ENCODE measurements around the gene ZFHX3. TPM values are rescaled to one million over a fixed set of nuclear protein-coding genes. Genes with fewer than 3 reads are reported as not detected.

Gene ZFHX3
- polyA plus RNA-seq, 1 donor from 2014 or later, result 26.4 TPM

DNA sequence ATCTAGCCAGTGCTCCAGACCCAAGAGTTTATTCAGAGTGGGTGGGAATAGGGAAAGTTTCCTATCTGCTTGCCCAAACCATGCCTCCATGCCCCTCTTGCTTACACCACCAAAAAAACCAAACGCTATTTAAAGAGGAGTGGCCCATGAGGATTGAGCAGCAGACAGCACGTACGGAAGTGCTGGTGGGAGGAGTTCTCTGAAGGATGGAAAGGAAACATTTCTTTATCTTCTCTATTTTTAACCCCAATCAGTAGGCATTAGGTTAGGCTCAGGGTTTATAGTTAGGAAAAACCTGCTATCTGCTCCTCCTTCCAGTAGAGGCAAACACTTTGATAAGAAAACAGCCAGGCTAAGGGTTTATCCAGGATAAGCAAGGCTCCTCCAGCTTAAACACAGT lies 235.3 kb downstream of the ZFHX3 start:
- no peak overlapping the region for H2AFZ ChIP-seq (ENCODE audit: low read depth, low read length)
- peaks cover 7% of the 10 kb centered on the region for H3K36me3 ChIP-seq (ENCODE audit: insufficient read depth, low read length)
- H3K27ac ChIP-seq (ENCODE audit: low read length), result no peak overlapping the region
- H3K9me3 ChIP-seq (ENCODE audit: low read length), result no peaks in the 10 kb centered on the region
- peaks cover 69% of the 10 kb centered on the region for H3K79me2 ChIP-seq (replicated peaks; ENCODE audit: insufficient read depth, low read length)
- H3K9me2 ChIP-seq (ENCODE audit: insufficient read depth, low read length), result no peaks in the 10 kb centered on the region
- peaks cover 11% of the 10 kb centered on the region for H3F3A ChIP-seq (ENCODE audit: insufficient read depth, low read length, poor library complexity, severe bottlenecking)
- H4K20me1 ChIP-seq (ENCODE audit: insufficient read depth), result no peaks in the 10 kb centered on the region
- H3K4me3 ChIP-seq (ENCODE audit: low read length), result no peak overlapping the region
- H3K27me3 ChIP-seq (ENCODE audit: insufficient read depth, low read depth, low read length), result no peaks in the 10 kb centered on the region
- no peak overlapping the region for H3K9ac ChIP-seq (ENCODE audit: low read length)
- TF ChIP-seq EZH2 (IDR thresholded peaks at IDR 0.05; ENCODE audit: borderline replicate concordance, insufficient read depth, low read length, poor library complexity, severe bottlenecking) (no peak), EP300 (conservative IDR thresholded peaks at IDR 0.05; ENCODE audit: poor library complexity, severe bottlenecking) (no peak), POLR2AphosphoS5 (IDR thresholded peaks at IDR 0.05) (no peak), TAF1 (IDR thresholded peaks at IDR 0.05; ENCODE audit: low read depth) (no peak), RAD21 (conservative IDR thresholded peaks at IDR 0.05) (no peak), SMC3 (conservative IDR thresholded peaks at IDR 0.05; ENCODE audit: poor library complexity) (no peak), MXI1 (conservative IDR thresholded peaks at IDR 0.05; ENCODE audit: poor library complexity, severe bottlenecking) (no peak)
- TF ChIP-seq, protein P1, sequence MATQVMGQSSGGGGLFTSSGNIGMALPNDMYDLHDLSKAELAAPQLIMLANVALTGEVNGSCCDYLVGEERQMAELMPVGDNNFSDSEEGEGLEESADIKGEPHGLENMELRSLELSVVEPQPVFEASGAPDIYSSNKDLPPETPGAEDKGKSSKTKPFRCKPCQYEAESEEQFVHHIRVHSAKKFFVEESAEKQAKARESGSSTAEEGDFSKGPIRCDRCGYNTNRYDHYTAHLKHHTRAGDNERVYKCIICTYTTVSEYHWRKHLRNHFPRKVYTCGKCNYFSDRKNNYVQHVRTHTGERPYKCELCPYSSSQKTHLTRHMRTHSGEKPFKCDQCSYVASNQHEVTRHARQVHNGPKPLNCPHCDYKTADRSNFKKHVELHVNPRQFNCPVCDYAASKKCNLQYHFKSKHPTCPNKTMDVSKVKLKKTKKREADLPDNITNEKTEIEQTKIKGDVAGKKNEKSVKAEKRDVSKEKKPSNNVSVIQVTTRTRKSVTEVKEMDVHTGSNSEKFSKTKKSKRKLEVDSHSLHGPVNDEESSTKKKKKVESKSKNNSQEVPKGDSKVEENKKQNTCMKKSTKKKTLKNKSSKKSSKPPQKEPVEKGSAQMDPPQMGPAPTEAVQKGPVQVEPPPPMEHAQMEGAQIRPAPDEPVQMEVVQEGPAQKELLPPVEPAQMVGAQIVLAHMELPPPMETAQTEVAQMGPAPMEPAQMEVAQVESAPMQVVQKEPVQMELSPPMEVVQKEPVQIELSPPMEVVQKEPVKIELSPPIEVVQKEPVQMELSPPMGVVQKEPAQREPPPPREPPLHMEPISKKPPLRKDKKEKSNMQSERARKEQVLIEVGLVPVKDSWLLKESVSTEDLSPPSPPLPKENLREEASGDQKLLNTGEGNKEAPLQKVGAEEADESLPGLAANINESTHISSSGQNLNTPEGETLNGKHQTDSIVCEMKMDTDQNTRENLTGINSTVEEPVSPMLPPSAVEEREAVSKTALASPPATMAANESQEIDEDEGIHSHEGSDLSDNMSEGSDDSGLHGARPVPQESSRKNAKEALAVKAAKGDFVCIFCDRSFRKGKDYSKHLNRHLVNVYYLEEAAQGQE (IDR thresholded peaks at IDR 0.05; ENCODE audit: borderline replicate concordance), result no peak
- TF ChIP-seq, protein P2, sequence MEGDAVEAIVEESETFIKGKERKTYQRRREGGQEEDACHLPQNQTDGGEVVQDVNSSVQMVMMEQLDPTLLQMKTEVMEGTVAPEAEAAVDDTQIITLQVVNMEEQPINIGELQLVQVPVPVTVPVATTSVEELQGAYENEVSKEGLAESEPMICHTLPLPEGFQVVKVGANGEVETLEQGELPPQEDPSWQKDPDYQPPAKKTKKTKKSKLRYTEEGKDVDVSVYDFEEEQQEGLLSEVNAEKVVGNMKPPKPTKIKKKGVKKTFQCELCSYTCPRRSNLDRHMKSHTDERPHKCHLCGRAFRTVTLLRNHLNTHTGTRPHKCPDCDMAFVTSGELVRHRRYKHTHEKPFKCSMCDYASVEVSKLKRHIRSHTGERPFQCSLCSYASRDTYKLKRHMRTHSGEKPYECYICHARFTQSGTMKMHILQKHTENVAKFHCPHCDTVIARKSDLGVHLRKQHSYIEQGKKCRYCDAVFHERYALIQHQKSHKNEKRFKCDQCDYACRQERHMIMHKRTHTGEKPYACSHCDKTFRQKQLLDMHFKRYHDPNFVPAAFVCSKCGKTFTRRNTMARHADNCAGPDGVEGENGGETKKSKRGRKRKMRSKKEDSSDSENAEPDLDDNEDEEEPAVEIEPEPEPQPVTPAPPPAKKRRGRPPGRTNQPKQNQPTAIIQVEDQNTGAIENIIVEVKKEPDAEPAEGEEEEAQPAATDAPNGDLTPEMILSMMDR (IDR thresholded peaks at IDR 0.05; ENCODE audit: poor library complexity, severe bottlenecking), result no peak
- no peak overlapping the region for H3K4me2 ChIP-seq (ENCODE audit: low read length)

DNA sequence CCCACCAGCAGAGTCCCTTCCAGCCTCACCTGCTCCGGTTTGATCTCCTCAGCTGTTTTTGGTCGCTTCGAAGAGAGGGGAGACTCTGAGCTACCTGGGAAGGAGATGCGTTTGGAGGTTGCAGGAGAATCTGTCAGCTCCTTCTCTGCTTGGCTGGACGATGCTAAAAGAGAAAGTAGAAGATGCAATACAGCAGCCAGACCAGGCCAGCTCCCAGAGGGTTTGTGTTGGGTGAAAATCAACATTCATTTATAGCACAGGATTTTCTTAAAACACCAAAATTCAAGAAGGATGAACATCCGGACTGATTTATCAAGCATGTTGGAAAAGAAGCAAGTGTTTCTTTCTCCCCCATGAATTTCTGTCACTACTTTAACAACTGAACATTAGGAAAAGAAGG lies 236.1 kb downstream of the ZFHX3 start:
- Histone ChIP-seq H3K36me3 (ENCODE audit: insufficient read depth, low read length) (peaks cover 7% of the 10 kb centered on the region), H3K27ac (ENCODE audit: low read length) (no peak overlapping the region), H2AFZ (ENCODE audit: low read depth, low read length) (no peak overlapping the region), H3K27me3 (ENCODE audit: insufficient read depth, low read depth, low read length) (no peaks in the 10 kb centered on the region), H3K9me2 (ENCODE audit: insufficient read depth, low read length) (no peaks in the 10 kb centered on the region), H3K4me3 (ENCODE audit: low read length) (no peak overlapping the region), H4K20me1 (ENCODE audit: insufficient read depth) (no peaks in the 10 kb centered on the region), H3K9me3 (ENCODE audit: low read length) (no peaks in the 10 kb centered on the region), H3F3A (ENCODE audit: insufficient read depth, low read length, poor library complexity, severe bottlenecking) (peaks cover 8% of the 10 kb centered on the region), H3K9ac (ENCODE audit: low read length) (no peak overlapping the region), H3K4me2 (ENCODE audit: low read length) (no peak overlapping the region), H3K79me2 (replicated peaks; ENCODE audit: insufficient read depth, low read length) (peaks cover 61% of the 10 kb centered on the region)
- TF ChIP-seq EP300 (conservative IDR thresholded peaks at IDR 0.05; ENCODE audit: poor library complexity, severe bottlenecking) (no peak), MXI1 (conservative IDR thresholded peaks at IDR 0.05; ENCODE audit: poor library complexity, severe bottlenecking) (no peak), TAF1 (IDR thresholded peaks at IDR 0.05; ENCODE audit: low read depth) (no peak), RAD21 (conservative IDR thresholded peaks at IDR 0.05) (no peak), POLR2AphosphoS5 (IDR thresholded peaks at IDR 0.05) (no peak), SMC3 (conservative IDR thresholded peaks at IDR 0.05; ENCODE audit: poor library complexity) (no peak), EZH2 (IDR thresholded peaks at IDR 0.05; ENCODE audit: borderline replicate concordance, insufficient read depth, low read length, poor library complexity, severe bottlenecking) (no peak)
- TF ChIP-seq, protein P1 (IDR thresholded peaks at IDR 0.05; ENCODE audit: borderline replicate concordance), result no peak
- TF ChIP-seq, protein P2 (IDR thresholded peaks at IDR 0.05; ENCODE audit: poor library complexity, severe bottlenecking), result no peak

Measured in neural cell (in vitro differentiated cells).